PFSK-1 (cell line): ENCODE results near the gene LAMTOR4.

Experiments
- TAF1 ChIP-seq: IDR thresholded peaks from 2 replicates; pipeline ENCODE4 v1.6.1; 2012; ENCODE audit warnings: low read length, control low read depth, borderline replicate concordance; ENCODE audit not compliant: insufficient read depth
- TF ChIP-seq, protein P1 (sequence below), 2 experiments: IDR thresholded peaks; 2 replicates each; pipeline versions ENCODE4 v1.6.1 to v1.8.0; 2011 to 2012; ENCODE audit warnings: low read depth in 2 of 2, low read length in 2 of 2, control low read depth in 1 of 2, inconsistent platforms in 1 of 2, mild to moderate bottlenecking in 1 of 2, moderate library complexity in 1 of 2; ENCODE audit not compliant: insufficient read depth in 1 of 2

DNA sequence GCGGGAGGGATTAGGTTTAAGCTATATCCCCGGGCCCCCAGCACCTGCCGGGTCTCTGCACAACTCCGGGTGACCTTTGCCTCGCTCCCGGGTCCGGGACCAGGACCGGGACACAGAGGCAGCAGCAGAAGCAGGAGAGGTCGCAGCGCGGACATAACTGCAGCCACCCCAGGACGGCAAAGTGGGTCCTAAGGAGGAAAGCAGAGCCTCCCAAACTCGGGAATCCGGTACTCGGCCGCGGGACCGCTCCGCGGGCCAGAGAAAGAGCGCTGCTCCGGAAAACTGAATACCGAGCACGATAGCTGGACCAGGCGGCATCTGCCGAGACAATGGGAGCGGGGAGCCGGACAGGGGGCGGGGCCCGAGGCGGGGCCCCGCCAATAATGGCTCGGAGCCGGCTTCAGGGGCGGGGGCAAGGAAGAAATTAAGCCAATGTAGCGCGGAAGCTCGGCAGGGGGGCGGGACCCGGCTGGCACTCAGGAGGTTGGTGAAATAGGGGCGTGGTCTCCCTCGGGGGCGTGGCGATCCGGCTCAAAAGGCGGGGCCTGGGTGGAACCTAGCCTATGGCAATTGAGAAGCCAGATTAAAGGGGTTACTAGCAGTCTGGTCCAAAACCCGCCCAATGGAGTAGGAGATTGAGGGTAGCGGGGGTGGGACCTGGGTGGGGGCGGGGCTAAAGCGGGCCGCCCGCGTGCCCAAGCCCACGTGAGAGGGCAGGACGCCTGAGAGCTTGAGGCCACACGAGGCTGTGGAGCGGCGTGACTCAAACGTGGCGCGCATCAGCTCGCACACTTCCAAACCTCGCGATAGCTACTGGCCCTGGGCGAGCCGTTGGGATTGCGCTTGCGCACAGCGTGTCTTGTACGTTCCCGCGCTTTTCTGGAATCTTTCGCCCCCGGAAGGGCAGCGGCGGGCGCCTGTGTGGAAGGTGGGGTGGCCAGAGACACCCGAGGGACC, 28.6 kb downstream of the LAMTOR4 start, which contains the start of the genes GPC2 and STAG3:
- TF ChIP-seq, protein P1, sequence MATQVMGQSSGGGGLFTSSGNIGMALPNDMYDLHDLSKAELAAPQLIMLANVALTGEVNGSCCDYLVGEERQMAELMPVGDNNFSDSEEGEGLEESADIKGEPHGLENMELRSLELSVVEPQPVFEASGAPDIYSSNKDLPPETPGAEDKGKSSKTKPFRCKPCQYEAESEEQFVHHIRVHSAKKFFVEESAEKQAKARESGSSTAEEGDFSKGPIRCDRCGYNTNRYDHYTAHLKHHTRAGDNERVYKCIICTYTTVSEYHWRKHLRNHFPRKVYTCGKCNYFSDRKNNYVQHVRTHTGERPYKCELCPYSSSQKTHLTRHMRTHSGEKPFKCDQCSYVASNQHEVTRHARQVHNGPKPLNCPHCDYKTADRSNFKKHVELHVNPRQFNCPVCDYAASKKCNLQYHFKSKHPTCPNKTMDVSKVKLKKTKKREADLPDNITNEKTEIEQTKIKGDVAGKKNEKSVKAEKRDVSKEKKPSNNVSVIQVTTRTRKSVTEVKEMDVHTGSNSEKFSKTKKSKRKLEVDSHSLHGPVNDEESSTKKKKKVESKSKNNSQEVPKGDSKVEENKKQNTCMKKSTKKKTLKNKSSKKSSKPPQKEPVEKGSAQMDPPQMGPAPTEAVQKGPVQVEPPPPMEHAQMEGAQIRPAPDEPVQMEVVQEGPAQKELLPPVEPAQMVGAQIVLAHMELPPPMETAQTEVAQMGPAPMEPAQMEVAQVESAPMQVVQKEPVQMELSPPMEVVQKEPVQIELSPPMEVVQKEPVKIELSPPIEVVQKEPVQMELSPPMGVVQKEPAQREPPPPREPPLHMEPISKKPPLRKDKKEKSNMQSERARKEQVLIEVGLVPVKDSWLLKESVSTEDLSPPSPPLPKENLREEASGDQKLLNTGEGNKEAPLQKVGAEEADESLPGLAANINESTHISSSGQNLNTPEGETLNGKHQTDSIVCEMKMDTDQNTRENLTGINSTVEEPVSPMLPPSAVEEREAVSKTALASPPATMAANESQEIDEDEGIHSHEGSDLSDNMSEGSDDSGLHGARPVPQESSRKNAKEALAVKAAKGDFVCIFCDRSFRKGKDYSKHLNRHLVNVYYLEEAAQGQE (IDR thresholded peaks at IDR 0.05; ENCODE audit: insufficient read depth in 1 of 2, low read depth in 2 of 2, low read length in 2 of 2) = no peak
- TF ChIP-seq TAF1 = 0 out of 2 replicates have a peak, but pooled peaks have one; percentile 38
